CD4-positive, alpha-beta T cell treated with Interleukin-17A for 1 hour (primary cell): Measurements from ENCODE around the gene PEAK1.

Source experiments
- DNase-seq: peaks from one replicate; pipeline ENCODE4 v3.0.0-alpha.2; 2020

The PEAK1 gene

GRCh38 chr15:77419836-77420609 lies at the start of gene PEAK1:
TSS of gene PEAK1 (minus strand) at chr15:77420104. CDS start at chr15:77181926, 238,178 bp downstream.
- DNase-seq = peak; percentile 100

- DNase-seq = no peak
Observed at GRCh38 chr15:77468896-77469295, 49.0 kb upstream of the PEAK1 start.

- no peak for DNase-seq
Observed at GRCh38 chr15:77466521-77466920, 46.6 kb upstream of the PEAK1 start.

GRCh38 chr15:77464129-77464865 lies 44.4 kb upstream of the PEAK1 start:
- DNase-seq = no peak

GRCh38 chr15:77461486-77461885 lies 41.6 kb upstream of the PEAK1 start:
- no peak for DNase-seq

- DNase-seq = no peak
Observed at GRCh38 chr15:77459031-77459430, 39.1 kb upstream of the PEAK1 start.

- DNase-seq = no peak
Observed at GRCh38 chr15:77457905-77458265, 38.0 kb upstream of the PEAK1 start.

- DNase-seq = peak; percentile 3
Observed at GRCh38 chr15:77457191-77457904, 37.4 kb upstream of the PEAK1 start.

- no peak for DNase-seq
Observed at GRCh38 chr15:77456746-77457145, 36.8 kb upstream of the PEAK1 start.

- DNase-seq = no peak
Observed at GRCh38 chr15:77455696-77456321, 35.9 kb upstream of the PEAK1 start.

- no peak for DNase-seq
Observed at GRCh38 chr15:77454951-77455350, 35.0 kb upstream of the PEAK1 start.

GRCh38 chr15:77454265-77454664 lies 34.4 kb upstream of the PEAK1 start:
- no peak for DNase-seq

GRCh38 chr15:77446840-77447390 lies 27.0 kb upstream of the PEAK1 start:
- no peak for DNase-seq

GRCh38 chr15:77440378-77440999 lies 20.6 kb upstream of the PEAK1 start:
- no peak for DNase-seq

GRCh38 chr15:77437264-77437663 lies 17.4 kb upstream of the PEAK1 start:
- DNase-seq = no peak

GRCh38 chr15:77436822-77437221 lies 16.9 kb upstream of the PEAK1 start:
- DNase-seq = no peak

GRCh38 chr15:77430652-77431051 lies 10.7 kb upstream of the PEAK1 start:
- DNase-seq = no peak

- DNase-seq = no peak
Observed at GRCh38 chr15:77430213-77430612, 10.3 kb upstream of the PEAK1 start.

GRCh38 chr15:77426871-77427270 lies 7.0 kb upstream of the PEAK1 start:
- DNase-seq = no peak

GRCh38 chr15:77426377-77426776 lies 6.5 kb upstream of the PEAK1 start:
- no peak for DNase-seq

GRCh38 chr15:77425104-77425503 lies 5.2 kb upstream of the PEAK1 start:
- DNase-seq = no peak

- no peak for DNase-seq
Observed at GRCh38 chr15:77421370-77421700, 1.4 kb upstream of the PEAK1 start.
